IMR-90 (cell line): ENCODE measurements around the gene DDX31.

Experiments
- BHLHE40 ChIP-seq: fragments of 150-350 bp; IDR thresholded peaks from 2 replicates; pipeline ENCODE4 v1.6.1; 2016; ENCODE audit warnings: mild to moderate bottlenecking, low read depth, low read length
- CHD1 ChIP-seq: IDR thresholded peaks from 2 replicates; pipeline ENCODE4 v1.6.1; 2012; ENCODE audit warnings: low read depth, low read length, improper control_type of control experiment
- POLR2A ChIP-seq: IDR thresholded peaks from 2 replicates; pipeline ENCODE4 v1.6.1; 2012; ENCODE audit warnings: mild to moderate bottlenecking, low read depth, low read length
- TF ChIP-seq, protein P1 (sequence below): conservative IDR thresholded peaks from 2 replicates; pipeline ENCODE4 v1.5.1; 2012; ENCODE audit warnings: mild to moderate bottlenecking, low read depth, low read length, improper control_type of control experiment

- TF ChIP-seq, protein P1, sequence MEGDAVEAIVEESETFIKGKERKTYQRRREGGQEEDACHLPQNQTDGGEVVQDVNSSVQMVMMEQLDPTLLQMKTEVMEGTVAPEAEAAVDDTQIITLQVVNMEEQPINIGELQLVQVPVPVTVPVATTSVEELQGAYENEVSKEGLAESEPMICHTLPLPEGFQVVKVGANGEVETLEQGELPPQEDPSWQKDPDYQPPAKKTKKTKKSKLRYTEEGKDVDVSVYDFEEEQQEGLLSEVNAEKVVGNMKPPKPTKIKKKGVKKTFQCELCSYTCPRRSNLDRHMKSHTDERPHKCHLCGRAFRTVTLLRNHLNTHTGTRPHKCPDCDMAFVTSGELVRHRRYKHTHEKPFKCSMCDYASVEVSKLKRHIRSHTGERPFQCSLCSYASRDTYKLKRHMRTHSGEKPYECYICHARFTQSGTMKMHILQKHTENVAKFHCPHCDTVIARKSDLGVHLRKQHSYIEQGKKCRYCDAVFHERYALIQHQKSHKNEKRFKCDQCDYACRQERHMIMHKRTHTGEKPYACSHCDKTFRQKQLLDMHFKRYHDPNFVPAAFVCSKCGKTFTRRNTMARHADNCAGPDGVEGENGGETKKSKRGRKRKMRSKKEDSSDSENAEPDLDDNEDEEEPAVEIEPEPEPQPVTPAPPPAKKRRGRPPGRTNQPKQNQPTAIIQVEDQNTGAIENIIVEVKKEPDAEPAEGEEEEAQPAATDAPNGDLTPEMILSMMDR: no peak
- TF ChIP-seq BHLHE40 (no peak), POLR2A (no peak), CHD1 (no peak)
Measured at GRCh38 chr9:132543960-132544359, 125.8 kb downstream of the DDX31 start.
